Sigmoid colon (tissue), 3 donors: Measurements from ENCODE around the gene UBTD2.

Experiments used
- CTCF ChIP-seq, 4 experiments: fragments of 450-650 bp in 3 of 4; fragments of 200-600 bp in 1 of 4; IDR thresholded peaks; one replicate each; pipeline ENCODE4 v1.5.1; 2016 to 2019; ENCODE audit warnings: antibody characterized with exemption in 4 of 4, mild to moderate bottlenecking in 3 of 4, moderate library complexity in 2 of 4
- POLR2A ChIP-seq, 2 donors: fragments of 450-650 bp; IDR thresholded peaks; one replicate each; pipeline ENCODE4 v1.6.1; 2016; ENCODE audit warnings: antibody characterized with exemption in 2 of 2, mild to moderate bottlenecking in 2 of 2, moderate library complexity in 2 of 2

GRCh38 chr5:172255444-172255843 lies 28.1 kb downstream of the UBTD2 start:
- no peak for TF ChIP-seq POLR2A (IDR thresholded peaks at IDR 0.05)
- no peak for TF ChIP-seq CTCF (IDR thresholded peaks at IDR 0.05)
